GM19397 (cell line): Measurements from ENCODE around the gene TMEM212.
"Not testable (repeated sequence)": the region's sequence is repeated elsewhere in the genome, so short reads cannot be mapped to it uniquely, and the experiment has no call there.

Experiments
- ATAC-seq: cut with Tn5 transposase; IDR thresholded peaks from one replicate; pipeline ENCODE4 v1.9.1; 2021; ENCODE audit warnings: mild to moderate bottlenecking, moderate library complexity; ENCODE audit not compliant: unreplicated experiment

Gene TMEM212

GRCh38 chr3:171812811-171813210, 30.3 kb upstream of the TMEM212 start:
- no peak for ATAC-seq

- no peak for ATAC-seq
These were observed 29.8 kb upstream of the TMEM212 start for GRCh38 chr3:171813278-171813896.

GRCh38 chr3:171813897-171814460, 29.2 kb upstream of the TMEM212 start:
- ATAC-seq: no peak

DNA sequence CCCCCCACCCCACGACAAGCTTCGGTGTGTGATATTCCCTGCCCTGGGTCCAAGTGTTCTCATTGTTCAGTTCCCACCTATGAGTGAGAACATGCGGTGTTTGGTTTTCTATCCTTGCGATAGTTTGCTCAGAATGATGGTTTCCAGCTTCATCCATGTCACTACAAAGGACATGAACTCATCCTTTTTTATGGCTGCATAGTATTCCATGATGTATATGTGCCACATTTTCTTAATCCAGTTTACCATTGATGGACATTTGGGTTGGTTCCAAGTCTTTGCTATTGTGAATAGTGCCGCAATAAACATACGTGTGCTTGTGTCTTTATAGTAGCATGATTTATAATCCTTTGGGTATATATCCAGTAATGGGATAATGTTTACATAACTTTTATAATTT, 28.5 kb upstream of the TMEM212 start:
- ATAC-seq: not testable (repeated sequence)

GRCh38 chr3:171815973-171816595, 27.1 kb upstream of the TMEM212 start:
- no peak for ATAC-seq

DNA sequence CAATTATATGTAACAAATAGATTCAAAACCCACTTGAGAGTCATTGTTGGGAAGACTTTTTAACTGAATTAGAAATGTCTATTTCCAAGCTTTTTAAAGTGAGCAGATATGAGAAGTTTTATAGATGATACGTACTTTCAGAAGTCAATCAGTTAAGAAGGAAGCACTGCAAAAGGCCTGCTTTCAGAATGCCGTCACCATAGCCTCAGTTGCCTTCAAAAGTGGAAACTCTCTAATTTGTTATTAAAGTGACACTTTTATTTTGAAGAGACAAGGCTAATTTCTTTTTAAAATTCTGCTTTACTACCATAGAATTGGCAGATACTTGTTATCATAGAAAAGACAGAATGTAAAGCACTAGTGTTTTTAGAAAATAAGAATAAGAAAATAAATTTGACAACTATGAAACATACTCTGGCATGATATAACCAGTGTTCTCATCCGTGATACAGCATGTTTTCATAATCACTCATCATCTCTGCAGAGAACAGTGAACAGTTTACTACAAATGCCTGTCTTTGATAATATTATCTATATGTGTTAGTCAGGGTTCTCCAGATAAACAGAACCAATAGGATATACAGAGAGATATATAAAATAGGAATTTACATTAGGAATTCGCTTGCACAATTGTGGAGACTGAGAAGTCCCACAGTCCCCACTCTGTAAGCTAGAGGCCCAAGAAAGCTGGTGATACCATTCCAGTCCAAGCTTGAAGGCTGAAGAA, 25.9 kb upstream of the TMEM212 start:
- no peak for ATAC-seq

DNA sequence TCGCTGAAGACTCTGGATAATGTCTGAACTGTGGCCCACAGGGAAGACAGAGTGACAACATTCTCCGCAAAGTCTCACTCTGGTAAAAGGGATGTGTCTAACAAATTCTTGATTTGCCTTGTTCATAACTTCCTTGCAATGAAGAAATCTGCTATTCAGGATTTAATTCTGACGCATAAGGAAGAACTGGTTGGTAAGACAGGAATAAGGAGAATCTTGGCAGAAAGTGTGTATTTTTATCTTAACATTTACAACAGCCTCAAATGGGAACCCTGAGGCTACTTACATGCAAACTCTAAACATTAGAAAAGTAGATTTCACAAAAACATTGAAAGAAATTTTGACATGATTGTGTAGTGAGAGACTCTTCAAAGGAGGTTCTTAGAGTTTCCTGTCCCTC, 22.1 kb upstream of the TMEM212 start:
- no peak for ATAC-seq

DNA sequence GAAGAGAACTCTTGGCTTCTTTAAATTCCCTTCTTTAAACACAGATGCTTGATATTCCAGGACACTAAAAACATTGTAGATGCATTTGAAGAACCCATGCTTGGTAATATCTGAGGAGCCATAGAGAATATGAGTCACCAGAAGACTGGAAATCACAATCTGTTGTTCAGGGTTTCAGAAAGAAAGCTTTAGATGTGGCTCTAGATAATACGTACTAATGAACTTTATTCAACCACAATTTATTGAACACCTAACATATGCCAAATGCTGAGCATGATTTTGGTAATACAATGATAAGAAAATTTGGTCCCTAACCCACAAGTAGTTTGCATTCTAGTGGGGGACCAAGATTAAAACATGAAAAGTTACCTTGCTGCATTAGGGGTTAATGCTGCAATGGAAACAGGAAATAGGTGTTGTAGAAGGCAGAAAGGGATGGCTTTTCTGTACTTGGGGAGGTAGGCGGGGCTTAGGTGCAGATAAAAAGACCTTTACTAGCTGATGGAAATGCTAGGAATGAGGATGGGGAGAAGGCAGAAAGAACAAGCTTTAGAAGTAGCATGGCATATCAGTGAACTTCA, 21.3 kb upstream of the TMEM212 start:
- ATAC-seq: no peak

DNA sequence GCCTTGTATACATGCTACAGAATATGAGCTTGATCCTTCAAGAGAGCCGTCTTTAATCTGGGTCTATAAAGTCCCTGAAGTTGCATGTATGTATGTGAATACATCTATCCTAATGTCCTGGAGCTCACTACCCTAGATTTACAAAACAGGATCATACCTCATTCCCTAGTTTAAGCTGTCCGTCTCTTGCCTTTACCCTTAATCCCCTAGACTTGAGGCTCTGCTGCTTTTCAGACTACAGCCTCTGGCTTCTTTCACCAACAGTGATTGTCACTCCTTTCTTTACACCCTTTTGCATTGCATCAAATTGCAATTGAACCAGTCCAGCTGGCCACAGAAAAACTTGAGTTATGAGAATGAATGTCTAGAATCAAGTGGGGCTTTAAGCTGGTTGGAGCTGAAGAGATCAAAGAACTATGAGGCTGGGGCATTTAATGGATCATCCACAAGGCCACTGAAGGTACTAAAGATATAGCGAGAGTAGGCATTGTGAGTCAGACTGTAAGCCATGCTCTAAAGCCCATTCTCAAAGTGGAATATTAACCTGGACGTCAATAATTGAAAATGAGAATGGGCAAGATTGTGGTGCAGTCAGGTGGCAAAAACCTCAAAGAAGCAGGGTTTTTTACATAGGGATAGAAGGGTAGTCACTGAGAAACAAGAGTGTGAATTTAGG, 20.6 kb upstream of the TMEM212 start:
- ATAC-seq: no peak

GRCh38 chr3:171824116-171824515, 19.0 kb upstream of the TMEM212 start:
- no peak for ATAC-seq

DNA sequence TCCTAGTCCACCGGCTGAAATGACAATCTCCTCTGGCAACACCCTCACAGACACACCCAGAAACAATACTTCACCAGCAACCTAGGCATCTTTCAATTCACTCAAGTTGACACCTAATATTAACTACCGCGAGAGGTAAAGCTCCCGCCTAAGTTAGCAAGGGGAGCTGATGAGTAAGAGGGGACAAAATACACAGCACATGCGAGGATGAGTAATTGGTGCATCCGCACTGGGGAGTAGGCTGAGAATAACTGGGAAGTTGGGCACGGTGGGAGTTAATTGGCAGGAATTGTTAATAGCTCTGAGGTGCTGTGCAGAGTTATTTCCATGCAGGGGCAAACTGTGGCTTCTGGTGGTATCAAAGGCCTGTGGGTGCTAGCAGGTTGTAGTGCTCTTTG, 18.3 kb upstream of the TMEM212 start:
- ATAC-seq: no peak

DNA sequence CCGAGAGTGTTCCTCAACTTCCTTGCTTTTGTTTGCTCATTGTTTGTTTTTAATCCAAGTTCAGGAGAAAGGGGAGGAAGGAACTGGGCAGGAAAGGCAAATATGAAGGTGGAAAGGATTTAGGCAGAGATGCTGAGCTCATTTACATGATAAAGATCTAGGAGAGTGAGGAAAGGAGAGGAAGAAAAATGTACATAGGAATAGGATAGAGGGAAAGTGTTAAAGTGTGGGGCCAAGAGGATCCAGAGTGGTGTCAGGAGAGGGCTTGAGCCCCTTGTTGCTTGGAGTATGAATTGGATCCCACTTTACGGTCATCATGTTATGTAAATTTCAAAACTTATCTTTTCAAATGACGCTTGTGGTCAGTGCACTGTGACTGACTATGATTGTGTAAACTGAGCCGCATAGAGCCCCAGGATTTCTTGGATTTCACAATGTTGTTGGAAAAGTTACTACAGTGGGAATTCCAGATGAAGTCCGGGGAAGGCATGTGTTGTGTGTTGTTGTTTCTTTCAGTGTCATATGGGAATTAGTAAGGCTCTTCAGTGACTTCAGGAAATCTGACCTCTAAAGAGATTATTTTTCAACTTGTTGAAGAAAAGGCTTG, 17.8 kb upstream of the TMEM212 start:
- ATAC-seq: no peak

DNA sequence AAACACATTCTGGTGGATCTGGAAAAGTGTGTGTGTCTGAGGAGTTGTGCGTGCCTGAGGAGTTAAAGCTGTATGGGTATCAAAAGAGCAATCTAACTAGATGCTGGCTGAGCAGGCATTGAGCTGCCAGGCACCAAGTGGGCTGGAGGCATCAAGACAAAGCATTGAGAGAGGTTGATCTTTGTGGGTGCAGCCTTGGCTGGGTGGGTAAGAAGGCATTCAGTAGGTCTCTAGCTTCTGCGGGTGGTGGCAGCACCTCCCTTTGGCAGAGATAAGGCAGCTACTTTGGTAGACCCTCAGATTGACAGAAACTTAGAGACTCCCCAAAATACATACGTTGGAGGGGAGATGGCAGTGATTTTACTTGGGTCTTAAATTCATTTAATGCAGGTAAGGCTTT, 15.8 kb upstream of the TMEM212 start:
- ATAC-seq: no peak

GRCh38 chr3:171827836-171828458, 15.2 kb upstream of the TMEM212 start:
- ATAC-seq: no peak

- ATAC-seq: no peak
These were observed 14.0 kb upstream of the TMEM212 start for GRCh38 chr3:171828902-171829770.

GRCh38 chr3:171829841-171830517, 13.2 kb upstream of the TMEM212 start:
- peak; percentile 68 for ATAC-seq

DNA sequence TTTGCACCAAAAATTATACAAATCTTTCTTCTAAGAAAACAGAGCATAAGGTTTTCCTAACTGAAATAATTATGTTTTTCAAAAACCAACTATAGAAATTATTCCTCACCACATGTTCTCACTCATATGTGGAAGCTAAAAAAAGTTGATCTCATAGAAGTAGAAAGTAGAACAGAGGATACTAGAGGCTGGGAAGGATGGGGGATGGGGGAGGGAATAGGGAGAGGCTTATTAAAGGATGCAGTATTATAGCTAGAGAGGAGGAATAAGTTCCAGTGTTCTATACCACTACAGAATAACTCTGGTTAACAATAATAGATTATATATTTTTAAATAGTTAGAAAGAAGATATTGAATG, 12.7 kb upstream of the TMEM212 start:
- ATAC-seq: no peak

GRCh38 chr3:171831936-171832335, 11.2 kb upstream of the TMEM212 start:
- no peak for ATAC-seq

- no peak for ATAC-seq
These were observed 10.2 kb upstream of the TMEM212 start for GRCh38 chr3:171832989-171833388.
